22Rv1 (cell line): ENCODE results near the gene GSK3B.

Source experiments
- H3K27ac ChIP-seq: fragments of 450-650 bp; 2 replicates; pipeline ENCODE4 v1.5.1; 2017
- ZFX ChIP-seq: fragments of 450-650 bp; IDR thresholded peaks from 2 replicates; pipeline ENCODE4 v1.6.1; 2017; ENCODE audit warnings: antibody characterized with exemption, borderline replicate concordance
- TF ChIP-seq, protein P1 (sequence below): fragments of 450-650 bp; IDR thresholded peaks from 2 replicates; pipeline ENCODE4 v1.5.1; 2017; ENCODE audit warnings: mild to moderate bottlenecking

Gene GSK3B

DNA sequence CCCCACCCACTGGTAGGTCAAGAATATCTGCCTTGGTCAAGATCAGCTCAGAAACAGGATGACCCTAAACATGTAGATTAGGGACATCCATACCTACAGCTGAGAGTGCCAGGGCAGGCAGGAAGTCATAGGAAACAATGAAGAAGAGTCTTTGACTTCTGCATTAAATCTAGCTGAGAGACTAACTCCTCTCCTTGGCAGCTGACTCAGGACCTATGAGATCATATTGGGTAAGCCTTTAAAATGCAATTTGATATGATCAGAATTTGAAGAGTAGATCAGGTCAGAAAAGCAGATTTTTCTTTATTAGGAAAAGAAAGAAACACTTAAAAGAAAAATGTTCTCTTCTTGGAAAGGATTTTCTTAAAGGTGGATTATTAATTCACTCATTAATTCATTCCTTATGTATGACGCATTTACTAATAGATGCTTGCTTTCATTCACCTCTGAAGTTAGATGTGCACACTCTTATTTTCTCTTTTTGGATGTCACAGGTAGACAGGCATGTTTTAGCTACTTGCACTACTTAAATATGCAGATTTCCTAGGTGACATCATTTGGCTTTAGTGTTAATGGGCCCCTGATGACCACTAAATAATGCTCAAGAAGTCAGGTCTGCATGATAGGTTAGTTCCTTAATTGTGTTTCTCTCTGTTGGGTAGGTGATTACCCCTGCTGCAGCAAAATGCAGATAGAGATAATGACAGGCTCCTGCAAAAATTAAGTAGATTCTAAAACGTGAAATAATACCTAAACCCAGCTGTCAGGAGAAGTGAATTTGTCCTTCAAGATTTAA, 35.7 kb upstream of the GSK3B start:
- no peak for TF ChIP-seq ZFX
- TF ChIP-seq, protein P1, sequence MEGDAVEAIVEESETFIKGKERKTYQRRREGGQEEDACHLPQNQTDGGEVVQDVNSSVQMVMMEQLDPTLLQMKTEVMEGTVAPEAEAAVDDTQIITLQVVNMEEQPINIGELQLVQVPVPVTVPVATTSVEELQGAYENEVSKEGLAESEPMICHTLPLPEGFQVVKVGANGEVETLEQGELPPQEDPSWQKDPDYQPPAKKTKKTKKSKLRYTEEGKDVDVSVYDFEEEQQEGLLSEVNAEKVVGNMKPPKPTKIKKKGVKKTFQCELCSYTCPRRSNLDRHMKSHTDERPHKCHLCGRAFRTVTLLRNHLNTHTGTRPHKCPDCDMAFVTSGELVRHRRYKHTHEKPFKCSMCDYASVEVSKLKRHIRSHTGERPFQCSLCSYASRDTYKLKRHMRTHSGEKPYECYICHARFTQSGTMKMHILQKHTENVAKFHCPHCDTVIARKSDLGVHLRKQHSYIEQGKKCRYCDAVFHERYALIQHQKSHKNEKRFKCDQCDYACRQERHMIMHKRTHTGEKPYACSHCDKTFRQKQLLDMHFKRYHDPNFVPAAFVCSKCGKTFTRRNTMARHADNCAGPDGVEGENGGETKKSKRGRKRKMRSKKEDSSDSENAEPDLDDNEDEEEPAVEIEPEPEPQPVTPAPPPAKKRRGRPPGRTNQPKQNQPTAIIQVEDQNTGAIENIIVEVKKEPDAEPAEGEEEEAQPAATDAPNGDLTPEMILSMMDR: no peak
- no peak overlapping the region for H3K27ac ChIP-seq

DNA sequence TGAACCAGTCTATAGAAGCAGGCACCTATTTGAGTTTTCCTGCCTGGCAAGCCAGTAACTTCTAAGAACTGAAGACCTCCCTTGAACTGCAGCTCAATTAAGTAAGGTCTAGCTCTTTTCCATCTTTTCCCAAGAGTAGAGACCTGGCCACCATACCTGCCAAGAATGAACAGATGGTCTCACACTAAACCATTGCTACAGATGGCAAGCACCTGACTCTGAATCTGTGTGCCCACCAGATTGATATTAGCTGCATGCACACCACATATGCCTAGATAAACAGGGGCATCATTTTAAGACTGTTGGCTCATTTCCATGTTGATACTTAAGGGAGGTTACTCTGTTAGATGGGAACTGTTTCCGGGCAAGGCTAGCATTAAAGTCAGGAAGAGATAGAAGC, 34.8 kb upstream of the GSK3B start:
- no peak overlapping the region for H3K27ac ChIP-seq
- TF ChIP-seq, protein P1: no peak
- TF ChIP-seq ZFX: no peak

DNA sequence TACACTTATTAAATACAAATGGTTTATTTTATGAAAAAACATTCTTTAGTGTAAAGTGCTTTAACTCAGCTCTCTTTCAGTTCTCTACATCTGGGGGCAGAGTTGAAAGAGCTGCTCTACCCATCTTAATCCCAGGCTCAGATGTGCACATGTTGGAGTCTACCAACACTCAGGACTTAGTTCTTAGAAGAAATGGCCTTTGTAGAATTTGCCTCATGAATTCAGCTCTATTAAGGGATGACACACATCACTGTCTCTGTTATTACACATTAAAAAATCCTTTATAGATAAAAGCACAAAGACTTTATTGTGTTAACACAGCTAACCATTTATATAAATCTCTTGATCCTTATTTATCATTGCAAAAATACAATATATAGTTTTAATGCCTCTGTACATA, 31.7 kb upstream of the GSK3B start:
- TF ChIP-seq ZFX: no peak
- TF ChIP-seq, protein P1: no peak
- no peak overlapping the region for H3K27ac ChIP-seq

DNA sequence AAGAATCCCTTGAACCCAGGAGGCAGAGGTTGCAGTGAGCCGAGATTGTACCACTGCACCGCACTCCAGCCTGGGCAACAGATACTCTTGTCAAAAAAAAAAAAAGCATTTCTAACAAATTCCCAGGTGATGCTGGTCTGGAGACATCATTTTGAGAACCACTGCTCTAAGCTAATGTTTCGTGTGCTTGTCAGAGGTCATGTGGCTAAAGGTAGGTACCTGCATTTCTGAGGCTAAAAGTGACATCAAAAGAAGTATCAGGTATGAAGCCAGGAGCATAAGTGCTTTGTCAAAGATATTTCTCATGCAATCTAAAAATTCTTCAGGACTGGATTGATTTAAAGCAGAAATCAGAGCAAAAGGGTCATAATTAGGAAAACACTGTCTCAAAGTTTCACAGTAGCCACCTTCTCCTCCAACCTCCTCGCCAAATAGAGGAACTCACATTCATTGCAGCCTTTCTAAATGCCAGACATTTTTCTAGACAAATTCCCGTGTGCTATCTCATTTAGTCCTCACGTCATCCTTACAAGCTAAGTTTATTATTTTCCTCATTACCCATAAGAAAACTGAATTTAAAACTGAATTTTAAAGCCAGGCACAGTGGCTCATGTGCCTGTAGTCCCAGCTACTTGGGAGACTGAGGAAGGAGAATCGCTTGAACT, 25.7 kb upstream of the GSK3B start:
- TF ChIP-seq, protein P1: no peak

DNA sequence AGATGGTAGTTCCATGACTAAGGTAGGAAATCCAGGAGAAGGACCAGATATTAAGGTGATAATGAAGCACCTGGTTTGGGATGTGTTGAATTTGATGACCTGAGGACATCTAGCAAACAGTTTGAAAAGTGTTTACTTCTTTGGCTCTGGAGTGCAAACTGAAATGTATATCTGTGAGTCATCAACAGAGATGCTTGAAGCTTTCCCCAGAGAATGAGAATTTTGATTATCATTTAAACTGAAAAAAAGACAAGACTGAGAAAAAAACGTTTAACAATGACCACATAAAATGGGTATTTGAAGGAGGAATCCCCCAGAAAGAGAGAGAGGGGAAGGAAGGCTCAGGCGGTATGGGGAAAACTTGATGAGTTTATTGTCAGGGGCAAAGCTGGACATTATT, 20.7 kb upstream of the GSK3B start:
- no peak for TF ChIP-seq ZFX
- TF ChIP-seq, protein P1: no peak
- H3K27ac ChIP-seq: no peak overlapping the region

More for the DNA sequence above, 25.7 kb upstream of the GSK3B start:
- no peak overlapping the region for H3K27ac ChIP-seq

DNA sequence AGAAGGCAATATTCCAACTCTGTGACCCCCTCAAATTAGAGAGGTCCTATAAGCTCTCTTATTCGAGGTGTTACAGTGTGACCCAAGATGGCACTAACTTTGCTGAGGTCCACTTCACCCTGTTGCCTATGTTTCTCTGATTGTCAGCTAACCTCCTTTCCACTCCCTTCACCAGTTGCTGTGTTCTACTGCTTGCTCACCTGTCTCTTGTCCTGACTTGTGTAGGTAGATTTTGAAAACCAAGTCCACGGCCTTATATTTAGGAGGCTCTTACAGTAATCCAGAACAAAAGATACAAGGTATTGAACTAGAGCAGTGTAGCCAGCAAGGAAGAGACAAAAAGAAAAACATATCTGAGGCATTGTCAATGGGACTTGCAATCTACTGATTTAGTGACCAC, 20.1 kb upstream of the GSK3B start:
- TF ChIP-seq ZFX: no peak
- TF ChIP-seq, protein P1: no peak
- no peak overlapping the region for H3K27ac ChIP-seq
